GM13976 (cell line): ENCODE data around the gene CD320.
"Not testable (repeated sequence)": the region's sequence is repeated elsewhere in the genome, so short reads cannot be mapped to it uniquely, and the experiment has no call there.

Experiments used
- DNase-seq: peaks from one replicate; pipeline ENCODE4 v3.0.0; 2012; ENCODE audit warnings: low spot score
- in situ Hi-C: fragments of 300-500 bp; cut with MboI; formaldehyde crosslinking; loops from one replicate; pipeline ENCODE4 v1.12.0; 2022; ENCODE audit warnings: low sequenced_read_pairs, mixed read lengths, inconsistent platforms; ENCODE audit not compliant: unreplicated experiment
- TF ChIP-seq, protein P1 (sequence below): IDR thresholded peaks from 2 replicates; pipeline ENCODE4 v1.5.1; 2012; ENCODE audit warnings: borderline replicate concordance, mild to moderate bottlenecking; ENCODE audit not compliant: insufficient read depth; ENCODE audit errors: extremely low read depth, missing control alignments, control extremely low read depth

Gene CD320

DNA sequence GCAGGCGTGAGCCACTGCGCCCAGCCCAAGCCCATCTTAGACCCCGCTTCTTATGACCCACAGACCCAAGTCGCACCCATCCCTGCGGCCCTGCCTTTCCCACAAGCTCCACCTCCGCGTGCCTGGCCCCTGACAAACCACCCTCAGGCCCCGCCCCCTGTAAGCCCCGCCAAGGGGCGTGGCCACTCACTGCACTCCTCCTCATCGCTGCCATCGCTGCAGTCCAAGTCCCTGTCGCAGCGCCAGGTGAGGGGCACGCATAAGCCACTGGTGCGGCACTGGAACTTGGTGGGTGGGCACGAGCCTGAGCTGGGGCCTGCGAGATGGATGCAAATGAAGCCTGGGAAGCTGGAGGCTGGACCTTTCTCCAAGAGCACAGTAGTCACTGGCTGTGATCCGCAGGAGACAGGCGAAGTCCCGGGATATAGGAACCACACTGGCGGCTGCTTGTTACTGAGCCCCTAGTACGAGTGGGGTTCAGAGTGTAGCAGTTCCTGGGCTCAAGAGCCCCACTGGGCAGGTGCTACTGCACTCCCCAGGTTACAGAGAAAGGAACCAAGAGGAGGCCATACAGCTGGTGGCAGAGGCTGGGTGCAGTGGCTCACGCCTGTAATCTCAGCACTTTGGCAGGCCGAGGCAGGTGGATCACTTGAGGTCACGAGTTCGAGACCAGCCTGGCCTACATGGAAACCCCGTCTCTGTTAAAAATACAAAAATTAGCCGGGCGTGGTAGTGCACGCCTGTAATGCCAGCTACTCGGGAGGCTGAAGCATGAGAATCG, 3.1 kb downstream of the CD320 start:
- in situ Hi-C loops: loop anchor here (5.0 kb wide), 1 partner anchor 38 kb away; no protein-coding TSS in a partner anchor
- DNase-seq: no peak

DNA sequence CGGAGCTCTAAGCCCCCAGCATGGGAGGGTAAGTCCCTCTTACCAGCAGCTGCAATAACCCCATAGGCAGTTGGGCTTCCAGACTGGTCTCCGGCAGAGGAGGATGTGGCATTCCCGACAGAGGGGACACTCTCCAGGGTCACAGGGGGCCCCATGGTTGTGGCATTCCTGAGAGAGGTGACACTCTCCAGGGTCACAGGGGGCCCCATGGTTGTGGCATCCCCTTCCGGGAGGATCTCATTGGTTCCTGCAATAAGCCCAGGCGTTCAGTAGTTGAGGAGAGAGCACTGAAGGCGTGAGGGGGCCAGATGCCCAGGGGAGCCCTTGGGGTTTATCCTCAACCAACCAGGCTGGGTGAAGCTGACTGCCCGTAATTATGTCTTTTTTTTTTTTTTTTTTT, 5.4 kb downstream of the CD320 start:
- TF ChIP-seq, protein P1, sequence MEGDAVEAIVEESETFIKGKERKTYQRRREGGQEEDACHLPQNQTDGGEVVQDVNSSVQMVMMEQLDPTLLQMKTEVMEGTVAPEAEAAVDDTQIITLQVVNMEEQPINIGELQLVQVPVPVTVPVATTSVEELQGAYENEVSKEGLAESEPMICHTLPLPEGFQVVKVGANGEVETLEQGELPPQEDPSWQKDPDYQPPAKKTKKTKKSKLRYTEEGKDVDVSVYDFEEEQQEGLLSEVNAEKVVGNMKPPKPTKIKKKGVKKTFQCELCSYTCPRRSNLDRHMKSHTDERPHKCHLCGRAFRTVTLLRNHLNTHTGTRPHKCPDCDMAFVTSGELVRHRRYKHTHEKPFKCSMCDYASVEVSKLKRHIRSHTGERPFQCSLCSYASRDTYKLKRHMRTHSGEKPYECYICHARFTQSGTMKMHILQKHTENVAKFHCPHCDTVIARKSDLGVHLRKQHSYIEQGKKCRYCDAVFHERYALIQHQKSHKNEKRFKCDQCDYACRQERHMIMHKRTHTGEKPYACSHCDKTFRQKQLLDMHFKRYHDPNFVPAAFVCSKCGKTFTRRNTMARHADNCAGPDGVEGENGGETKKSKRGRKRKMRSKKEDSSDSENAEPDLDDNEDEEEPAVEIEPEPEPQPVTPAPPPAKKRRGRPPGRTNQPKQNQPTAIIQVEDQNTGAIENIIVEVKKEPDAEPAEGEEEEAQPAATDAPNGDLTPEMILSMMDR: no peak
- no peak for DNase-seq
- in situ Hi-C loops: no loop called here

More for the DNA sequence above, 3.1 kb downstream of the CD320 start:
- TF ChIP-seq, protein P1: no peak

DNA sequence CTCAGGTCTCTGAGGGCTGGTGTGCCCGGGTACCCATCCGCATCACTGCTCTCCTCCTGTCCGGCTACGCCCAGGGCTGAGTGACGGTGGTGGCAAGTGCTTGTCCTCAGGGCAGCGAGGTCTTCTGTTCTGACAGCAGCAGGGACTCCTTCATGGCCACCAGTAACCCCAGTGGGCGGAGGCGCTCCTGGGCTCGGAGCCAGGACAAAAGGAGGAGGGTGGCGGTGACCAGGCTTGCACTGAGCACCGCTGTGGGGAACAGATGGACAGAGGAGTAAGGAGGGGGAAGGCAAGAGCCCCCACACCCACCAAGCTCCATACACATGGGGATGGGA, 5.8 kb downstream of the CD320 start:
- DNase-seq: no peak
- in situ Hi-C loops: no loop called here
- TF ChIP-seq, protein P1: no peak

DNA sequence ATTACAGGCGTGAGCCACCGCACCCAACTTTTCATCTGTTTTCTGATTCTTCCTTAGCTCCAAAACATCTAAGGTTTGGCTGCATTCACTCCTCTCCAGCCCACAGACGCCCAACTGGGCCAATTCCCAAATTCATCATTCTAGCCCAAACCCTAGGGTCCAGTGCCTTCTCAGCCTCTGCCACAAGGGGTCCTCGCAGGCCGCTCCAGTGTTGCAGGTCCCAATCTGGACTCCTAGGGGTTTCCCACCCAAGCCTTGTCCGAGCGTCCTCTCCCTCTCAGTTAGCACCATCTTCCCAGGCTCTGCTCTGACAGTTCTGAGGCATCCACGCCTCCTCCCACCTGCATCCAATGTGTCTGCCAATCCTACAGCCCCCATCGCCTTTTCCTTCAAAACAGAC, 16.8 kb downstream of the CD320 start:
- DNase-seq, in situ Hi-C loops: not testable (repeated sequence)

DNA sequence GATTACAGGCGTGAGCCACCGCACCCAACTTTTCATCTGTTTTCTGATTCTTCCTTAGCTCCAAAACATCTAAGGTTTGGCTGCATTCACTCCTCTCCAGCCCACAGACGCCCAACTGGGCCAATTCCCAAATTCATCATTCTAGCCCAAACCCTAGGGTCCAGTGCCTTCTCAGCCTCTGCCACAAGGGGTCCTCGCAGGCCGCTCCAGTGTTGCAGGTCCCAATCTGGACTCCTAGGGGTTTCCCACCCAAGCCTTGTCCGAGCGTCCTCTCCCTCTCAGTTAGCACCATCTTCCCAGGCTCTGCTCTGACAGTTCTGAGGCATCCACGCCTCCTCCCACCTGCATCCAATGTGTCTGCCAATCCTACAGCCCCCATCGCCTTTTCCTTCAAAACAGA, 31.6 kb downstream of the CD320 start:
- DNase-seq, in situ Hi-C loops: not testable (repeated sequence)

DNA sequence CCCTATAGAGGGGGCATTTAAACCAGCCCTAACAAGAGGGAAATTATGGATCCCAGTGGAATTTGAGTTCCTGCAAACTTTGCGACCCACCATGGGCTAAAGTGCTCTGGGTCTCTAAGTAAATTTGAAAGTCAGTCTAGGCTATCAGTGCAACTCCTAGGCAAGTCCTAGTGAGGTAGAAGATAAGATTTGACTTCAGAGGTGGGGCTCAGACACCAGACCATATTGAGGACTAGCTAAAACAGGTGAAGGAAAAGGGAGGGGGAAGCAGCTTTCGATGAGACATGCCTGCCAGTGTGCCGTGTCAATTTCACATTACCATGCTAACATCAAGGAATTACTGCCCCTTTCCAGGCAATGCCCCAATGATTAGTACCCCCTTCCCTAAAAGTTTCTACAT, 38.4 kb downstream of the CD320 start:
- in situ Hi-C loops: loop anchor here (5.0 kb wide), 1 partner anchor 38 kb away; the partner anchor contains the start of gene CD320
- no peak for DNase-seq
- TF ChIP-seq, protein P1: no peak

DNA sequence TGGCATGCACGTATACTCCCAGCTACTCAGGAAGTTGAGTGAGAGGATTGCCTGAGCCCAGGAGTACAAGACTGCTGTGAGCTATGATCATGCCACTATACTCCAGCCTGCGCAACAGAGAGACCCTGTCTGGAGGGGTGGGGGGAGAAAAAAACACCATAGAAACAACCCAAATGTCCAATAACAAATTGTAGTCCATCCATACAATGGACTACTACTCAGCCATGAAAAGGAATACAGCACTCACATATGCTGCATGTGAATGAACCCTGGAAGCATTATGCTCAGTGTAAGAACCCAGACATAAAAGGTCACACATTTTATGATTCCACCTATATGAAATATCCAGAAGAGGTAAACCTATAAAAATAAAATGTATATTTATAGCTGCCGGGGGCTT, 42.3 kb downstream of the CD320 start:
- TF ChIP-seq, protein P1: no peak
- no peak for DNase-seq
- in situ Hi-C loops: loop anchor here (5.0 kb wide), 1 partner anchor 41 kb away; the partner anchor contains the start of gene CD320

DNA sequence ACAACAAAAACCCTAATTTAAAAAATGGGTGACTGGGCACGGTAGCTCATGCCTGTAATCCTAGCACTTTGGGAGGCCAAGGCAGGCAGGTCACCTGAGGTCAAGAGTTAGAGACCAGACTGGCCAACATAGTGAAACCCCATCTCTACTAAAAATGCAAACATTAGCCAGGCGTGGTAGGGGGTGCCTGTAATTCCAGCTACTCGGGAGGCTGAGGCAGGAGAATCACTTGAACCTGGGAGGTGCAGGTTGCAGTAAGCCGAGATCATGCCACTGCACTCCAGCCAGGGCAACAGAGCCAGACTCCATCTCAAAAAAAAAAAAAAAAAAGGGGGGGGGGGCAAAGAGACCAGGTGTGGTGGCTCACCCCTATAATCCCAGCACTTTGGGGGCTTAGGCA, 43.9 kb downstream of the CD320 start:
- in situ Hi-C loops, DNase-seq: not testable (repeated sequence)
